Naive B cell (primary cell): ENCODE measurements around the gene SCN9A. TPM values are rescaled to one million over a fixed set of nuclear protein-coding genes. Genes with fewer than 3 reads are reported as not detected.
"Not testable (repeated sequence)": the region's sequence is repeated elsewhere in the genome, so short reads cannot be mapped to it uniquely, and the experiment has no call there.

ENCODE experiments used
- ATAC-seq, 2 donors: fragments of 150-1000 bp; cut with Tn5 transposase; 2 replicates each; pipeline ENCODE4 v1.10.0; 2021; ENCODE audit warnings: low read depth in 2 of 2, mild to moderate bottlenecking in 2 of 2, moderate library complexity in 2 of 2
- DNase-seq: peaks from one replicate; pipeline ENCODE4 v3.0.0; 2022
- H3K27ac Mint-ChIP-seq, 6 donors: one replicate each; pipeline ENCODE4 v1.8.0; 2020 to 2022; ENCODE audit warnings: mild to moderate bottlenecking in 6 of 6, mixed read lengths in 6 of 6, moderate library complexity in 5 of 6, inconsistent platforms in 2 of 6
- H3K27me3 Mint-ChIP-seq, 3 donors: one replicate each; pipeline ENCODE4 v1.8.0; 2021 to 2022; ENCODE audit warnings: mixed read lengths in 3 of 3, mild to moderate bottlenecking in 1 of 3
- H3K36me3 Mint-ChIP-seq, 2 donors: one replicate each; pipeline ENCODE4 v1.8.0; 2020 to 2022; ENCODE audit warnings: mixed read lengths in 2 of 2, inconsistent platforms in 1 of 2, mild to moderate bottlenecking in 1 of 2
- H3K4me1 Mint-ChIP-seq, 3 donors: one replicate each; pipeline ENCODE4 v1.8.0; 2020 to 2022; ENCODE audit warnings: mixed read lengths in 3 of 3, inconsistent platforms in 1 of 3, mild to moderate bottlenecking in 1 of 3, moderate library complexity in 1 of 3
- H3K4me3 Mint-ChIP-seq, 8 donors: one replicate each; pipeline ENCODE4 v1.8.0; 2020 to 2022; ENCODE audit warnings: mild to moderate bottlenecking in 8 of 8, mixed read lengths in 8 of 8, moderate library complexity in 8 of 8, inconsistent platforms in 2 of 8
- H3K9me3 Mint-ChIP-seq, 7 donors: one replicate each; pipeline ENCODE4 v1.8.0; 2020 to 2022; ENCODE audit warnings: mixed read lengths in 7 of 7, mild to moderate bottlenecking in 5 of 7, inconsistent platforms in 2 of 7, moderate library complexity in 1 of 7
- polyA plus RNA-seq, 6 donors: library from polyadenylated mRNA; unstranded; fragments of 300-500 nt; fragmentation: Illumina TruSeq; gene quantifications; one replicate each; pipeline ENCODE4 v1.2.3, GENCODE V29; 2021; ENCODE audit warnings: low read depth in 6 of 6

The SCN9A gene
- polyA plus RNA-seq, 6 donors from 2014 or later: not detected

GRCh38 chr2:166337932-166338331 is 37.8 kb downstream of the SCN9A start:
- Mint-ChIP-seq H3K27me3 (no peaks in the 10 kb centered on the region), H3K4me3 (no peak overlapping the region), H3K9me3 (peaks cover 0 to 1% (median 0%) of the 10 kb centered on the region in 7 donors), H3K27ac (no peak overlapping the region), H3K36me3 (no peaks in the 10 kb centered on the region), H3K4me1 (no peaks in the 10 kb centered on the region)
- DNase-seq (no peak), ATAC-seq (no peak)

DNA sequence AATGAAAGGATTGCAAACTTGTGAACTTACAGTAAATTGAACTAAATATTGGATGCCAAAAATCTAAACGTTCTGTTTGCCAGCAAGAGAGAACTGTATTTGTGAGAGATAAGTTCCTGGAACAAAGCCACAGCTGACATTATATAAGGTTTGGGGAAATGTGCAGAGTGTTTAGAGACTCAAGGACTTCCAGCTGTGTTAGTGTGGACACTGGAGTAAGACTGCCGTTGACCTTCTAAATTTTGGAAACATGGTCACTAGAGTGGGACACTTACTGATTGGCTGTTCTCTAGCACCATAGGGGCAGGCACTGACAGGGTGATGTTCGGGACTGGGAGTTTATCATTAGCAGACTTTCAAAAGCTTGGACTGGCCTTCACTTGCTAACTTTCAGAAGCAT is 40.5 kb downstream of the SCN9A start:
- no peak for ATAC-seq

DNA sequence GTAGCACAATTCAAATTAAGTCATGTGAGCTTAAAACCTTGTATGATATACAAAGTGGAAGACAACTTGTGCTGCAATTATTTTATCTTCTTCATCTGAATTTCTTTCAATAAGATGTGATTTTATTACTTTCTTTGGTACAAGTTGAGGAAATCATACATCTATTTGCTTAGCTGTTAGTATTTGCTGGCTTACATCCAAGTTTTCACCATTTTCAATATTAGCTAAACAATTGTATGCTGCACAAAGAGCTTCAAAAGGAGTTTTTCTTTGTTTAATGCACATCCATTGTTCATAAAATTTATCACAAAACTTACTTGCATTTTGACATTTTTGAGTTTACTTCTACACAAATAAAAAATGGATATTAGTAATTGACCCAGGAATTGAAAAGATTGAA is 40.9 kb downstream of the SCN9A start:
- Mint-ChIP-seq H3K4me1 (no peaks in the 10 kb centered on the region), H3K27ac (no peak overlapping the region), H3K36me3 (no peaks in the 10 kb centered on the region), H3K4me3 (no peak overlapping the region), H3K9me3 (peaks cover 0 to 1% (median 0%) of the 10 kb centered on the region in 7 donors), H3K27me3 (no peaks in the 10 kb centered on the region)
- DNase-seq: no peak
- no peak for ATAC-seq

More for the DNA sequence above, 40.5 kb downstream of the SCN9A start:
- H3K27me3 Mint-ChIP-seq: no peaks in the 10 kb centered on the region
- no peaks in the 10 kb centered on the region for H3K36me3 Mint-ChIP-seq
- DNase-seq: no peak
- H3K4me1 Mint-ChIP-seq: no peaks in the 10 kb centered on the region
- peaks cover 0 to 1% (median 0%) of the 10 kb centered on the region in 7 donors for H3K9me3 Mint-ChIP-seq
- no peak overlapping the region for H3K27ac Mint-ChIP-seq
- H3K4me3 Mint-ChIP-seq: no peak overlapping the region

GRCh38 chr2:166333801-166334200 is 41.9 kb downstream of the SCN9A start:
- Mint-ChIP-seq H3K9me3 (peaks cover 0 to 1% (median 0%) of the 10 kb centered on the region in 7 donors), H3K27ac (no peak overlapping the region), H3K4me1 (no peaks in the 10 kb centered on the region), H3K4me3 (no peak overlapping the region), H3K27me3 (no peaks in the 10 kb centered on the region), H3K36me3 (no peaks in the 10 kb centered on the region)
- ATAC-seq: no peak
- no peak for DNase-seq

DNA sequence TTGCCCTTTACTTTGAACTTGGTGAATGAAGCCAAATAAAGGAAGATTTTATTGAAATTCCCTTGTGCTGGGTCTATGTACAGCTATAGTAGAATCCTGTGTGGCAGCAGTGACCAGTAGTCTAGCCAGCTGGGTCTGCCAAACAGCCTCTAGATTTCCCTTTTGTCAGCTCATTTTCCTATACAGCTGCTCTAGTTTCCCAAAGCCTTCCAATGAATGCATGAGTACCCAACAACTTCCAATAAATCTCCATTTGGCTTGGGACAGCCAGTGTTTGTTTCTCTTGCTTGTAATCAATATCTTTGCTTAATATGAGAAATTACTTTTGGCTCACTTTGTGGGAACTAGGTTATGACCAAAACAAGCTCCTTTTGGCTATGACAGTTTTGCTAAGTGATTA is 43.6 kb downstream of the SCN9A start:
- Mint-ChIP-seq H3K27ac (no peak overlapping the region), H3K9me3 (peaks cover 0 to 1% (median 0%) of the 10 kb centered on the region in 7 donors), H3K4me3 (no peak overlapping the region), H3K27me3 (no peaks in the 10 kb centered on the region), H3K4me1 (no peaks in the 10 kb centered on the region), H3K36me3 (no peaks in the 10 kb centered on the region)
- ATAC-seq (no peak), DNase-seq (no peak)

DNA sequence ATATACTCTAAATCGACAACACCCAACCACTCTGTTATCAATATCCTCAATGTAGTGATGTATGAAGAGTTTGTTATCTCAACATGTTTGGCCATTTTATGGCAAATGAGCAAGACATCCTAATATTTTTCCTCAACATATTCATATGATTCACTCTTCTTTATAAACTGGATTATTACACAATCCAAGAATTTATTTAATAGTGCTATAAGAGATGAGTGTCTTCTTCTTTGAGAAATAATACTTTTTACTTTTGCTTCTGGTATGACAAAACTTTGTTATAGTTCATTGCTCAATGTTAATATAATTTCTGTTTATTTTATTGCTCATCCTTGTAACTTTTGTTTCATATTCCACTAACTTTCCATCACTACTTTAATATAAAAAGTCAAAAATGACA is 44.3 kb downstream of the SCN9A start:
- Mint-ChIP-seq H3K36me3 (no peaks in the 10 kb centered on the region), H3K9me3 (no peaks in the 10 kb centered on the region), H3K27ac (no peak overlapping the region), H3K27me3 (no peaks in the 10 kb centered on the region), H3K4me3 (no peak overlapping the region), H3K4me1 (no peaks in the 10 kb centered on the region)
- no peak for ATAC-seq
- no peak for DNase-seq

- H3K9me3 Mint-ChIP-seq: no peaks in the 10 kb centered on the region
These were observed 46.3 kb downstream of the SCN9A start for GRCh38 chr2:166329465-166329864.

DNA sequence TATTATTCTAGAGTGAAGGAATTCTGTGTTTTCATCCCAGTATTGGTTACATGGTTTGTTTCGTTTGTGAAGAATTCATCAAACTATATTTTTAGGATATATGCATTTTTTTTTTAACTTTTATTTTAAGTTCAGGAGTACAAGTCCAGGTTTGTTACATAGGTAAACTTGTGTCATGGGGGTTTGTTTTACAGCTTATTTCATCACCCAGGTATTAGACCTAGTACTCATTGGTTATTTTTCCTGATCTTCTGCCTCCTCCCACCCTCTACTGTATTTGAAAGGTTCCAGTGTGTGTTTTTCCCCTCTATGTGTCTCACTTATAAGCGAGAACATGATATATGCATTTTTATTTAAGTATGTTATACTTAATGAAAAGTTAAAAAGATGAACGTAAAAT is 47.6 kb downstream of the SCN9A start:
- DNase-seq: no peak
- Mint-ChIP-seq H3K27ac (no peak overlapping the region), H3K27me3 (no peaks in the 10 kb centered on the region), H3K4me3 (no peak overlapping the region), H3K36me3 (no peaks in the 10 kb centered on the region), H3K9me3 (no peaks in the 10 kb centered on the region), H3K4me1 (no peaks in the 10 kb centered on the region)
- ATAC-seq: no peak

More at GRCh38 chr2:166329465-166329864, 46.3 kb downstream of the SCN9A start:
- no peaks in the 10 kb centered on the region for H3K4me1 Mint-ChIP-seq
- H3K4me3 Mint-ChIP-seq: no peak overlapping the region
- no peak overlapping the region for H3K27ac Mint-ChIP-seq
- H3K27me3 Mint-ChIP-seq: no peaks in the 10 kb centered on the region
- H3K36me3 Mint-ChIP-seq: no peaks in the 10 kb centered on the region
- DNase-seq (no peak), ATAC-seq (no peak)

DNA sequence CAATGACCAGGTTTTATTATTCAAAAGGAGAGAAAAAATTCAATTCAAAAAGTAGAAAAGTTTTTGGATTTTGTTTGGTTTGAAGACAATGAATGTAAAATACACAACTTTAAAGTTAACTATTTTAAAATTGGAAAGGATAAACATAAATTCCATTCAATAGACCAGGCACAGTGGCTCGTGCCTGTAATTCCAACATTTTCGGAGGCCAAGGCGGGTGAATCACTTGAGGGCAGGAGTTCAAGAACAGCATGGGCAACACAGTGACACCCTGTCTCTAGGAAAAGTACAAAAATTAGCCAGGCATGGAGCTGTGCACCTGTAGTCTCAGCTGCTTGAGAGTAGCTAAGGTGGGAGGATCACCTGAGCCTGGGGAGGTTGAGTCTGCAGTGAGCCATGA is 54.7 kb downstream of the SCN9A start:
- ATAC-seq: no peak
- peak overlapping the region in 1 of 6 donors; percentile 23 for H3K27ac Mint-ChIP-seq
- H3K4me1 Mint-ChIP-seq: no peaks in the 10 kb centered on the region
- H3K36me3 Mint-ChIP-seq: no peaks in the 10 kb centered on the region
- DNase-seq: no peak
- no peaks in the 10 kb centered on the region for H3K27me3 Mint-ChIP-seq
- no peaks in the 10 kb centered on the region for H3K9me3 Mint-ChIP-seq
- no peak overlapping the region for H3K4me3 Mint-ChIP-seq

- ATAC-seq (no peak), DNase-seq (no peak)
- Mint-ChIP-seq H3K9me3 (peaks cover 0 to 4% (median 2%) of the 10 kb centered on the region in 7 donors), H3K4me3 (no peak overlapping the region), H3K4me1 (no peaks in the 10 kb centered on the region), H3K27ac (no peak overlapping the region), H3K27me3 (no peaks in the 10 kb centered on the region), H3K36me3 (no peaks in the 10 kb centered on the region)
These were observed 61.6 kb downstream of the SCN9A start for GRCh38 chr2:166314022-166314759.

GRCh38 chr2:166312863-166313262 is 62.9 kb downstream of the SCN9A start:
- not testable (repeated sequence) for H3K27ac Mint-ChIP-seq, DNase-seq, H3K27me3 Mint-ChIP-seq, ATAC-seq, H3K9me3 Mint-ChIP-seq, H3K4me3 Mint-ChIP-seq, H3K4me1 Mint-ChIP-seq, H3K36me3 Mint-ChIP-seq

DNA sequence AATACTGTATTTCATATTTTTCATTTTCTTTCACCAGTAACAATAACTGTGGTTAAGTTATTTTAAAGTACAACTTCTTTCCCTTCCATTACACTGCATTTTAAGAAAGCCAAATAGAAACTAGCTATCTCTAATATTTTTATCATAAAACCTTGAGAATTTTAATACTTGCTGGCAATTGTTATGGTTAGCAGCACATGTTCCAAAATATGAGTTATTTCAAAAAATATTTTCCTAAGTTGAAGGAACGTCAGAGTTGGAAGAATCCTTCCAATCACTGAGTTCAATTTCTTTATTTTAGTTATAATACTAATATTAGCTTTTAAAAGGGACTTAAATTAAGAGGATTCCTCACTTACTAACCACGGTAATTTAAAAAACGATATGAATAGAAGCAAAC is 68.4 kb downstream of the SCN9A start:
- peaks cover 0 to 7% (median 2%) of the 10 kb centered on the region in 7 donors for H3K9me3 Mint-ChIP-seq
- H3K27me3 Mint-ChIP-seq: no peaks in the 10 kb centered on the region
- H3K4me1 Mint-ChIP-seq: no peaks in the 10 kb centered on the region
- ATAC-seq (no peak), DNase-seq (no peak)
- no peak overlapping the region for H3K27ac Mint-ChIP-seq
- no peak overlapping the region for H3K4me3 Mint-ChIP-seq
- no peaks in the 10 kb centered on the region for H3K36me3 Mint-ChIP-seq

DNA sequence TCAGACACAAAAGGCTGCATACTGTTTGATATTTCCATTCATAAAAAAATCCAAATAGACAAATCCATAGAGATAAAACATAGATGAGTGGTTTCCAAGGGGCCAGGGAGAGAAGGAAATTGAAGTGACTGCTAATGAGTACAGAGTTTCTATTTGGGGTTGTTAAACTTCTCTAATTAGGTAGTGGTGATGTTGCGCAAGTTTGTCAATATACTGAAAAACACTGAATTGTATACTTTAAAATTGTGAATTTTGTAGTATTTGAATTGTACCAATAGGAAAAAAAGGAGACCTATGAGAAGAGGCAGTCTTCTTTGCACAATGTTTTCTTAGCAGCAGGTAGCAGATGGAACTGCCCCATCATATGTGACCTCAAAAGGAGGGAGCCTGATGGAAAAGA is 71.1 kb downstream of the SCN9A start:
- Mint-ChIP-seq H3K27me3 (no peaks in the 10 kb centered on the region), H3K36me3 (no peaks in the 10 kb centered on the region), H3K4me1 (no peaks in the 10 kb centered on the region), H3K4me3 (no peak overlapping the region), H3K27ac (no peak overlapping the region), H3K9me3 (peaks cover 0 to 7% (median 0%) of the 10 kb centered on the region in 7 donors)
- ATAC-seq (no peak), DNase-seq (no peak)

- no peaks in the 10 kb centered on the region for H3K9me3 Mint-ChIP-seq
- no peak for ATAC-seq
- no peak overlapping the region for H3K4me3 Mint-ChIP-seq
- no peak for DNase-seq
- no peaks in the 10 kb centered on the region for H3K4me1 Mint-ChIP-seq
- no peaks in the 10 kb centered on the region for H3K36me3 Mint-ChIP-seq
- H3K27me3 Mint-ChIP-seq: no peaks in the 10 kb centered on the region
- H3K27ac Mint-ChIP-seq: no peak overlapping the region
These were observed 73.7 kb downstream of the SCN9A start for GRCh38 chr2:166302036-166302435.

GRCh38 chr2:166297951-166298350 is 77.8 kb downstream of the SCN9A start:
- Mint-ChIP-seq H3K27me3 (no peaks in the 10 kb centered on the region), H3K9me3 (no peaks in the 10 kb centered on the region), H3K4me1 (no peaks in the 10 kb centered on the region), H3K36me3 (no peaks in the 10 kb centered on the region), H3K4me3 (no peak overlapping the region), H3K27ac (no peak overlapping the region)
- no peak for DNase-seq
- ATAC-seq: no peak
